Brain microvascular endothelial cell (primary cell): ENCODE measurements around the gene PAFAH1B2.
"Not testable (repeated sequence)": the region's sequence is repeated elsewhere in the genome, so short reads cannot be mapped to it uniquely, and the experiment has no call there.

Experiments
- DNase-seq: peaks from one replicate; pipeline ENCODE4 v3.0.0-alpha.2; 2020
- H3K27ac ChIP-seq: fragments of 250-450 bp; sonication (Bioruptor Pico); 2 replicates; pipeline ENCODE4 v1.5.1; 2020; ENCODE audit warnings: mild to moderate bottlenecking, moderate library complexity
- H3K27me3 ChIP-seq: fragments of 250-450 bp; sonication (Bioruptor Pico); replicated peaks from 2 replicates; pipeline ENCODE4 v1.5.1; 2020; ENCODE audit warnings: mild to moderate bottlenecking
- H3K36me3 ChIP-seq: fragments of 250-450 bp; sonication (Bioruptor Pico); replicated peaks from 2 replicates; pipeline ENCODE4 v1.5.1; 2020; ENCODE audit warnings: mild to moderate bottlenecking
- H3K4me3 ChIP-seq: 2 replicates; pipeline ENCODE4 v1.5.1; 2011; ENCODE audit warnings: low read depth, mild to moderate bottlenecking, control low read depth, low read length, moderate library complexity
- CTCF ChIP-seq: IDR thresholded peaks from 2 replicates; pipeline ENCODE4 v1.5.1; 2011; ENCODE audit warnings: low read depth, mild to moderate bottlenecking, moderate library complexity, low read length, control low read depth, inconsistent platforms; ENCODE audit errors: missing control alignments
- in situ Hi-C: cut with HindIII; loops from 2 replicates; pipeline ENCODE4 v1.10.0; 2017; ENCODE audit warnings: low sequenced_read_pairs, low pct_ligation_motif_present

Gene PAFAH1B2

GRCh38 chr11:117205211-117205818, 61.2 kb downstream of the PAFAH1B2 start:
- no peak for TF ChIP-seq CTCF
- in situ Hi-C loops = no loop called here
- H3K27me3 ChIP-seq = no peaks in the 10 kb centered on the region
- no peak for DNase-seq
- no peak overlapping the region for H3K4me3 ChIP-seq
- no peak overlapping the region for H3K27ac ChIP-seq
- H3K36me3 ChIP-seq = peaks cover 45% of the 10 kb centered on the region

GRCh38 chr11:117206111-117206510, 62.0 kb downstream of the PAFAH1B2 start:
- H3K27ac ChIP-seq, H3K27me3 ChIP-seq, H3K4me3 ChIP-seq, DNase-seq, in situ Hi-C loops: not testable (repeated sequence)
- peaks cover 44% of the 10 kb centered on the region for H3K36me3 ChIP-seq

- peaks cover 37% of the 10 kb centered on the region for H3K36me3 ChIP-seq
- in situ Hi-C loops, H3K4me3 ChIP-seq, H3K27me3 ChIP-seq, H3K27ac ChIP-seq, DNase-seq: not testable (repeated sequence)
Measured at GRCh38 chr11:117206859-117207258, 62.8 kb downstream of the PAFAH1B2 start.

GRCh38 chr11:117207481-117207880, 63.4 kb downstream of the PAFAH1B2 start:
- H3K36me3 ChIP-seq = peaks cover 31% of the 10 kb centered on the region
- H3K27me3 ChIP-seq, H3K4me3 ChIP-seq, DNase-seq, H3K27ac ChIP-seq, in situ Hi-C loops: not testable (repeated sequence)

- H3K36me3 ChIP-seq = peaks cover 27% of the 10 kb centered on the region
- H3K27me3 ChIP-seq, H3K4me3 ChIP-seq, H3K27ac ChIP-seq, in situ Hi-C loops: not testable (repeated sequence)
- DNase-seq = peak; percentile 44
- TF ChIP-seq CTCF = peak; percentile 16
Measured at GRCh38 chr11:117208710-117209109, 64.6 kb downstream of the PAFAH1B2 start.

GRCh38 chr11:117209351-117210125, 65.5 kb downstream of the PAFAH1B2 start:
- H3K27me3 ChIP-seq, H3K27ac ChIP-seq, H3K4me3 ChIP-seq, in situ Hi-C loops: not testable (repeated sequence)
- peaks cover 19% of the 10 kb centered on the region for H3K36me3 ChIP-seq
- DNase-seq = peak; percentile 47

GRCh38 chr11:117210620-117211019, 66.5 kb downstream of the PAFAH1B2 start:
- no peak overlapping the region for H3K4me3 ChIP-seq
- no peak overlapping the region for H3K27ac ChIP-seq
- no peak for DNase-seq
- no peaks in the 10 kb centered on the region for H3K27me3 ChIP-seq
- no peak for TF ChIP-seq CTCF
- in situ Hi-C loops = no loop called here
- H3K36me3 ChIP-seq = peaks cover 11% of the 10 kb centered on the region
